K562 (cell line): ENCODE data around the gene PRKG1. TPM values are rescaled to one million over a fixed set of nuclear protein-coding genes. Genes with fewer than 3 reads are reported as not detected.

ENCODE experiments used
- ATAC-seq: fragments of 200-7000 bp; cut with Tn5 transposase; 3 replicates; pipeline ENCODE4 v1.9.1; 2020; ENCODE audit warnings: moderate library complexity
- BruUV-seq: library from RNA; stranded (reverse); fragments of 400-500 nt; replicated peaks from 2 replicates; lab custom pipeline; 2021; lab: Mats Ljungman, UMichigan
- CTCF ChIA-PET: fragments of 300-600 bp; formaldehyde crosslinking; extraction: SDS; loops from one replicate; lab custom pipeline; 2021; ENCODE audit warnings: low intra/inter-chr PET ratio; lab: Yijun Ruan, JAX
- POLR2A ChIA-PET: fragments of 300-600, 350-650 bp; sonication (Branson Sonifier 250); formaldehyde crosslinking; extraction: SDS; loops from one replicate; lab custom pipeline; 2021; ENCODE audit warnings: antibody characterized with exemption, inconsistent platforms; lab: Yijun Ruan, JAX
- DNase-seq, 4 experiments: peaks; one replicate each; pipeline versions ENCODE4 v3.0.0 to v3.0.0-alpha.2; 2011 to 2018; ENCODE audit warnings: low spot score in 3 of 4, mixed read lengths in 3 of 4; ENCODE audit errors: extremely low read depth in 1 of 4
- FAIRE-seq: peaks from 2 replicates; lab custom pipeline; 2011; peaks lifted over from hg19 to GRCh38; lab: Jason Lieb, UNC
- H2AFZ ChIP-seq: 2 replicates; pipeline ENCODE4 v1.6.0; 2011; ENCODE audit warnings: low read depth, low read length, control low read depth, inconsistent platforms
- H3K27ac ChIP-seq: fragments of 200-600 bp; 3 replicates; pipeline ENCODE4 v1.8.0; 2011; ENCODE audit warnings: low read depth, mild to moderate bottlenecking, control low read depth, inconsistent platforms, low read length, moderate library complexity, mixed read lengths; ENCODE audit errors: extremely low read depth
- H3K27me3 ChIP-seq, 2 experiments: fragments of 300-600 bp in 1 of 2; 2 replicates in 1 of 2; 3 replicates in 1 of 2; pipeline versions ENCODE4 v1.6.0 to v1.8.0; 2011; ENCODE audit warnings: inconsistent platforms in 2 of 2, low read length in 2 of 2, mild to moderate bottlenecking in 1 of 2, mixed read lengths in 1 of 2, moderate library complexity in 1 of 2; ENCODE audit not compliant: control insufficient read depth in 2 of 2, insufficient read depth in 2 of 2
- H3K36me3 ChIP-seq: fragments of 300-600 bp; 3 replicates; pipeline ENCODE4 v1.8.0; 2011; ENCODE audit warnings: mild to moderate bottlenecking, low read length, inconsistent platforms; ENCODE audit not compliant: control insufficient read depth, insufficient read depth
- H3K4me1 ChIP-seq, 2 experiments: fragments of 200-600 bp in 1 of 2; replicated peaks in 1 of 2; 2 replicates in 1 of 2; 3 replicates in 1 of 2; pipeline versions ENCODE4 v1.5.1 to v1.8.0; 2011; ENCODE audit warnings: inconsistent platforms in 2 of 2, low read length in 2 of 2, mild to moderate bottlenecking in 1 of 2, mixed read lengths in 1 of 2, moderate library complexity in 1 of 2; ENCODE audit not compliant: control insufficient read depth in 2 of 2, insufficient read depth in 2 of 2
- H3K4me2 ChIP-seq: 2 replicates; pipeline ENCODE4 v1.6.1; 2011; ENCODE audit warnings: low read length, control low read depth, inconsistent platforms, mixed read lengths; ENCODE audit not compliant: insufficient read depth
- H3K4me3 ChIP-seq: fragments of 200-600 bp; sonication (generic), shearing (Covaris generic); 2 replicates; pipeline ENCODE4 v1.5.1; 2016; ENCODE audit warnings: control low read depth, inconsistent platforms
- H3K79me2 ChIP-seq: fragments of 200-600 bp; 3 replicates; pipeline ENCODE4 v1.8.0; 2011; ENCODE audit warnings: low read length, inconsistent platforms; ENCODE audit not compliant: control insufficient read depth, insufficient read depth
- H3K9ac ChIP-seq, 2 experiments: 2 replicates each; pipeline versions ENCODE4 v1.6.0 to v1.6.1; 2011; ENCODE audit warnings: low read depth in 2 of 2, low read length in 2 of 2, control low read depth in 1 of 2, inconsistent platforms in 1 of 2, mild to moderate bottlenecking in 1 of 2, mixed read lengths in 1 of 2; ENCODE audit not compliant: insufficient read depth in 1 of 2
- H3K9me1 ChIP-seq: one replicate; pipeline ENCODE4 v1.6.0; 2011; ENCODE audit warnings: inconsistent platforms, mild to moderate bottlenecking, low read length, moderate library complexity; ENCODE audit not compliant: control insufficient read depth, insufficient read depth
- H3K9me3 ChIP-seq: replicated peaks from 2 replicates; pipeline ENCODE4 v1.5.1; 2011; ENCODE audit warnings: low read depth, low read length, inconsistent platforms; ENCODE audit not compliant: control insufficient read depth, insufficient read depth
- H4K20me1 ChIP-seq: replicated peaks from 2 replicates; pipeline ENCODE4 v1.6.1; 2011; ENCODE audit warnings: low read length, inconsistent platforms, mixed read lengths; ENCODE audit not compliant: control insufficient read depth, insufficient read depth
- ADNP ChIP-seq: fragments of 200-800 bp; sonication (Bioruptor generic); IDR thresholded peaks from 2 replicates; pipeline ENCODE4 v1.6.1; 2016; ENCODE audit warnings: missing genetic modification characterization, missing compliant biosample characterization
- BCL6 ChIP-seq: fragments of 250-450 bp; sonication (Bioruptor Pico); IDR thresholded peaks from 2 replicates; pipeline ENCODE4 v1.4.0; 2020
- CCNT2 ChIP-seq: IDR thresholded peaks from 2 replicates; pipeline ENCODE4 v1.6.1; 2011; ENCODE audit warnings: borderline replicate concordance, low read depth, mild to moderate bottlenecking, moderate library complexity, mixed read lengths, low read length; ENCODE audit not compliant: insufficient read length; ENCODE audit errors: extremely low read depth
- CHAMP1 ChIP-seq: fragments of 450-650 bp; IDR thresholded peaks from 2 replicates; pipeline ENCODE4 v1.6.1; 2016; ENCODE audit warnings: mild to moderate bottlenecking
- DMBX1 ChIP-seq: fragments of 250-450 bp; sonication (Bioruptor Pico); IDR thresholded peaks from 2 replicates; pipeline ENCODE4 v1.8.0; 2022; ENCODE audit warnings: inconsistent platforms, mild to moderate bottlenecking, moderate library complexity, borderline replicate concordance
- FOXJ2 ChIP-seq: fragments of 200-800 bp; sonication (Bioruptor generic); IDR thresholded peaks from 2 replicates; pipeline ENCODE4 v1.6.1; 2016; ENCODE audit warnings: missing genetic modification characterization, missing compliant biosample characterization
- MAFF ChIP-seq: IDR thresholded peaks from 2 replicates; pipeline ENCODE4 v1.6.1; 2012; ENCODE audit warnings: low read length, improper control_type of control experiment
- MCM7 ChIP-seq, 2 experiments: fragments of 450-650 bp; IDR thresholded peaks; 2 replicates each; pipeline ENCODE4 v1.6.1; 2016 to 2018
- OTX1 ChIP-seq: fragments of 450-650 bp; formaldehyde crosslinking; IDR thresholded peaks from 2 replicates; pipeline ENCODE4 v1.4.0; 2022; ENCODE audit warnings: mild to moderate bottlenecking
- TEAD4 ChIP-seq, 2 experiments: sonication (generic) in 1 of 2; formaldehyde crosslinking in 1 of 2; IDR thresholded peaks; 2 replicates each; pipeline versions ENCODE4 v1.6.1 to v1.8.0; 2012 to 2022; ENCODE audit warnings: borderline replicate concordance in 1 of 2, inconsistent platforms in 1 of 2, low read length in 1 of 2, mild to moderate bottlenecking in 1 of 2, missing genetic modification reagents in 1 of 2
- TFAM ChIP-seq: fragments of 250-450 bp; sonication (Bioruptor Pico); conservative IDR thresholded peaks from 2 replicates; pipeline ENCODE4 v1.5.0; 2021; ENCODE audit warnings: mild to moderate bottlenecking, moderate library complexity
- ZNF785 ChIP-seq: fragments of 250-450 bp; sonication (Bioruptor Pico); IDR thresholded peaks from 2 replicates; pipeline ENCODE4 v1.4.0; 2020; ENCODE audit warnings: mild to moderate bottlenecking
- WGBS: fragments of 100-300 bp; shearing (Covaris generic); methylation state at CpG from one replicate; pipeline ENCODE4 v1.1.6; 2016; ENCODE audit warnings: low coverage, mixed read lengths; ENCODE audit not compliant: insufficient coverage; ENCODE audit errors: missing lambda C conversion rate; 5-methylcytosine and 5-hydroxymethylcytosine counted together
- in situ Hi-C: fragments of 300-500 bp; cut with MboI; formaldehyde crosslinking; loops from 4 replicates; pipeline ENCODE4 v1.15.0; 2018; ENCODE audit warnings: inconsistent platforms, mixed read lengths
- intact Hi-C: fragments of 100-400 bp; cut with micrococcal nuclease; formaldehyde crosslinking; loops from 2 replicates; pipeline ENCODE4 v1.14.2; 2022
- polyA plus RNA-seq, 8 experiments: library from polyadenylated mRNA; depleted of rRNA in 4 of 8; stranded (reverse) in 5 of 8; unstranded in 3 of 8; fragments of >200 nt; fragmentation: Nextera tagmentation in 2 of 8; fragmentation: Illumina TruSeq in 1 of 8; extraction: Ambion mirVana in 2 of 8; extraction: Trizol in 1 of 8; gene quantifications; 2 replicates each; pipeline versions ENCODE4 v1.2.1 to v1.2.3, GENCODE V29; 2011 to 2014; ENCODE audit warnings: inconsistent platforms in 1 of 8, missing spikeins in 1 of 8
- total RNA-seq, 7 experiments: library from RNA; depleted of rRNA in 6 of 7; stranded (reverse); fragments of >200 nt in 6 of 7; fragmentation: Illumina TruSeq in 2 of 7; extraction: Trizol in 2 of 7; gene quantifications; 2 replicates each; pipeline versions ENCODE4 v1.2.1 to v1.2.3, GENCODE V29; 2011 to 2021; ENCODE audit warnings: low replicate concordance in 1 of 7
- TF ChIP-seq, protein P1 (sequence below): fragments of 450-650 bp; IDR thresholded peaks from 2 replicates; pipeline ENCODE4 v1.6.1; 2016; ENCODE audit warnings: low read depth, mild to moderate bottlenecking, moderate library complexity
- TF ChIP-seq, protein P2 (sequence below): fragments of 450-650 bp; IDR thresholded peaks from 2 replicates; pipeline ENCODE4 v1.7.1; 2018; ENCODE audit warnings: mild to moderate bottlenecking, low read depth; ENCODE audit not compliant: partially characterized antibody
- TF ChIP-seq, protein P3 (sequence below): fragments of 450-650 bp; IDR thresholded peaks from 2 replicates; pipeline ENCODE4 v1.6.1; 2017; ENCODE audit warnings: antibody characterized with exemption

Gene PRKG1
- total and polyA plus RNA-seq, 9 of the 15 experiments (the other 6 are each of a cell fraction or from before 2014, with no cell fraction given): 0.22 TPM; not detected in 8

GRCh38 chr10:51808187-51808586 lies 733.9 kb downstream of the PRKG1 start (continued):
- TF ChIP-seq, protein P1, sequence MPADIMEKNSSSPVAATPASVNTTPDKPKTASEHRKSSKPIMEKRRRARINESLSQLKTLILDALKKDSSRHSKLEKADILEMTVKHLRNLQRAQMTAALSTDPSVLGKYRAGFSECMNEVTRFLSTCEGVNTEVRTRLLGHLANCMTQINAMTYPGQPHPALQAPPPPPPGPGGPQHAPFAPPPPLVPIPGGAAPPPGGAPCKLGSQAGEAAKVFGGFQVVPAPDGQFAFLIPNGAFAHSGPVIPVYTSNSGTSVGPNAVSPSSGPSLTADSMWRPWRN: no peak
- TF ChIP-seq DMBX1 (CRISPR knock-in tag): no peak
- no peak for TF ChIP-seq ADNP (tag)
- TF ChIP-seq CHAMP1: no peak
- no peak for TF ChIP-seq BCL6 (CRISPR knock-in tag)
- TF ChIP-seq MCM7 (IDR thresholded peaks at IDR 0.05): no peak
- no peak for TF ChIP-seq FOXJ2 (tag)

GRCh38 chr10:51815723-51816122 lies 741.4 kb downstream of the PRKG1 start:
- CTCF ChIA-PET: no interaction called here
- H4K20me1 ChIP-seq: no peaks in the 10 kb centered on the region
- in situ Hi-C loops (no loop called here), intact Hi-C loops (no loop called here)
- no peak overlapping the region for H3K4me3 ChIP-seq
- H3K27ac ChIP-seq: no peak overlapping the region
- H3K9me1 ChIP-seq: no peaks in the 10 kb centered on the region
- H3K4me2 ChIP-seq: no peak overlapping the region
- FAIRE-seq (no peak), ATAC-seq (no peak), DNase-seq (no peak)
- H3K9me3 ChIP-seq: no peaks in the 10 kb centered on the region; the same call in 1 of the 2 replicates
- POLR2A ChIA-PET: no interaction called here
- H3K27me3 ChIP-seq: no peaks in the 10 kb centered on the region
- H2AFZ ChIP-seq: no peak overlapping the region
- H3K9ac ChIP-seq: no peak overlapping the region
- H3K79me2 ChIP-seq: no peaks in the 10 kb centered on the region
- WGBS: 0% methylated on average over 2 of the region's 2 CpGs
- H3K36me3 ChIP-seq: no peaks in the 10 kb centered on the region
- H3K4me1 ChIP-seq: no peaks in the 10 kb centered on the region
- BruUV-seq: no TSS peak
- TF ChIP-seq MAFF (no peak), OTX1 (no peak), TFAM (CRISPR knock-in tag) (no peak), ZNF785 (CRISPR knock-in tag) (no peak), CCNT2 (no peak), TEAD4 (IDR thresholded peaks at IDR 0.05; ENCODE audit: low read length) (no peak), TEAD4 (CRISPR knock-in tag; IDR thresholded peaks at IDR 0.05; ENCODE audit: borderline replicate concordance) (no peak)
- TF ChIP-seq, protein P2, sequence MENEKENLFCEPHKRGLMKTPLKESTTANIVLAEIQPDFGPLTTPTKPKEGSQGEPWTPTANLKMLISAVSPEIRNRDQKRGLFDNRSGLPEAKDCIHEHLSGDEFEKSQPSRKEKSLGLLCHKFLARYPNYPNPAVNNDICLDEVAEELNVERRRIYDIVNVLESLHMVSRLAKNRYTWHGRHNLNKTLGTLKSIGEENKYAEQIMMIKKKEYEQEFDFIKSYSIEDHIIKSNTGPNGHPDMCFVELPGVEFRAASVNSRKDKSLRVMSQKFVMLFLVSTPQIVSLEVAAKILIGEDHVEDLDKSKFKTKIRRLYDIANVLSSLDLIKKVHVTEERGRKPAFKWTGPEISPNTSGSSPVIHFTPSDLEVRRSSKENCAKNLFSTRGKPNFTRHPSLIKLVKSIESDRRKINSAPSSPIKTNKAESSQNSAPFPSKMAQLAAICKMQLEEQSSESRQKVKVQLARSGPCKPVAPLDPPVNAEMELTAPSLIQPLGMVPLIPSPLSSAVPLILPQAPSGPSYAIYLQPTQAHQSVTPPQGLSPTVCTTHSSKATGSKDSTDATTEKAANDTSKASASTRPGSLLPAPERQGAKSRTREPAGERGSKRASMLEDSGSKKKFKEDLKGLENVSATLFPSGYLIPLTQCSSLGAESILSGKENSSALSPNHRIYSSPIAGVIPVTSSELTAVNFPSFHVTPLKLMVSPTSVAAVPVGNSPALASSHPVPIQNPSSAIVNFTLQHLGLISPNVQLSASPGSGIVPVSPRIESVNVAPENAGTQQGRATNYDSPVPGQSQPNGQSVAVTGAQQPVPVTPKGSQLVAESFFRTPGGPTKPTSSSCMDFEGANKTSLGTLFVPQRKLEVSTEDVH: no peak
- TF ChIP-seq, protein P3, sequence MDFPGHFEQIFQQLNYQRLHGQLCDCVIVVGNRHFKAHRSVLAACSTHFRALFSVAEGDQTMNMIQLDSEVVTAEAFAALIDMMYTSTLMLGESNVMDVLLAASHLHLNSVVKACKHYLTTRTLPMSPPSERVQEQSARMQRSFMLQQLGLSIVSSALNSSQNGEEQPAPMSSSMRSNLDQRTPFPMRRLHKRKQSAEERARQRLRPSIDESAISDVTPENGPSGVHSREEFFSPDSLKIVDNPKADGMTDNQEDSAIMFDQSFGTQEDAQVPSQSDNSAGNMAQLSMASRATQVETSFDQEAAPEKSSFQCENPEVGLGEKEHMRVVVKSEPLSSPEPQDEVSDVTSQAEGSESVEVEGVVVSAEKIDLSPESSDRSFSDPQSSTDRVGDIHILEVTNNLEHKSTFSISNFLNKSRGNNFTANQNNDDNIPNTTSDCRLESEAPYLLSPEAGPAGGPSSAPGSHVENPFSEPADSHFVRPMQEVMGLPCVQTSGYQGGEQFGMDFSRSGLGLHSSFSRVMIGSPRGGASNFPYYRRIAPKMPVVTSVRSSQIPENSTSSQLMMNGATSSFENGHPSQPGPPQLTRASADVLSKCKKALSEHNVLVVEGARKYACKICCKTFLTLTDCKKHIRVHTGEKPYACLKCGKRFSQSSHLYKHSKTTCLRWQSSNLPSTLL: no peak
